Fibroblast of mammary gland (primary cell): Measurements from ENCODE around the gene UCP2.
A peak's percentile ranks its signal among the peaks of the same experiment; 100 is the strongest.

Experiments
- DNase-seq: peaks from one replicate; pipeline ENCODE4 v3.0.0-alpha.2; 2010; ENCODE audit warnings: low read depth
- H3K4me3 ChIP-seq: 2 replicates; pipeline ENCODE4 v1.5.1; 2011; ENCODE audit warnings: low read depth, mild to moderate bottlenecking, low read length, moderate library complexity; ENCODE audit not compliant: control insufficient read depth
- TF ChIP-seq, protein P1 (sequence below): conservative IDR thresholded peaks from 2 replicates; pipeline ENCODE4 v1.5.1; 2011; ENCODE audit warnings: low read depth, low read length, inconsistent platforms; ENCODE audit not compliant: control insufficient read depth, insufficient read depth

UCP2 gene

DNA sequence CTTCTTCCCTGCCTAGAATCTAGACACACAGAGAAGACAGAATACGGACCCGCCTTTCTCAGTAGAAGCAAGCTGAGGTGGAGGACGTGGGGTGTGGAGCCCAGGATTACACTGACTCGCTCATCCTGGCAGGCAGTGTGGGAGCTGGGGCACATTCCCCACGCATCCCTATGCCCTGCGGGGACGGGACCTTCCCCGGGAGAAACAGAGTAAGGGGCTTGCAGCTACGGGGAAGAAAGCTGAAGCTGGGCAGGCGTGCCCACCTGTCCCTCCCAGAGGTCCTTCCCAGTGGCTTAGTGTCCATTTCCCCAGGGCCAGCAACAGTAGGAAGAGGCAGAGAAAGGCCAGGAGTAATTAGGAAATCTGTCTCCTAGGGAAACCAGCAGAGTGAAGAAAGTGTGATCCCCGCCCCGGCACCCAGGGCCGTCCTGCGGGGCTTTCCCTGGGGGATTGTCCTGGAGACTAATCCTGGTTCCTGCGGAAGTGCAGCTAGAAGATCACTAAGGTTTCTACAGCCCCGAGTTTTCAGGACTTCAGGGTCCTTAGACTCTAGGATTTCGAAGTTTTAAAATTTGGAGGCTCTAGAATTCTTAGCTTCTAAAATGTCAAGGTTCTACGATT, 24.0 kb downstream of the UCP2 start:
- TF ChIP-seq, protein P1, sequence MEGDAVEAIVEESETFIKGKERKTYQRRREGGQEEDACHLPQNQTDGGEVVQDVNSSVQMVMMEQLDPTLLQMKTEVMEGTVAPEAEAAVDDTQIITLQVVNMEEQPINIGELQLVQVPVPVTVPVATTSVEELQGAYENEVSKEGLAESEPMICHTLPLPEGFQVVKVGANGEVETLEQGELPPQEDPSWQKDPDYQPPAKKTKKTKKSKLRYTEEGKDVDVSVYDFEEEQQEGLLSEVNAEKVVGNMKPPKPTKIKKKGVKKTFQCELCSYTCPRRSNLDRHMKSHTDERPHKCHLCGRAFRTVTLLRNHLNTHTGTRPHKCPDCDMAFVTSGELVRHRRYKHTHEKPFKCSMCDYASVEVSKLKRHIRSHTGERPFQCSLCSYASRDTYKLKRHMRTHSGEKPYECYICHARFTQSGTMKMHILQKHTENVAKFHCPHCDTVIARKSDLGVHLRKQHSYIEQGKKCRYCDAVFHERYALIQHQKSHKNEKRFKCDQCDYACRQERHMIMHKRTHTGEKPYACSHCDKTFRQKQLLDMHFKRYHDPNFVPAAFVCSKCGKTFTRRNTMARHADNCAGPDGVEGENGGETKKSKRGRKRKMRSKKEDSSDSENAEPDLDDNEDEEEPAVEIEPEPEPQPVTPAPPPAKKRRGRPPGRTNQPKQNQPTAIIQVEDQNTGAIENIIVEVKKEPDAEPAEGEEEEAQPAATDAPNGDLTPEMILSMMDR: no peak
- no peak for DNase-seq
- H3K4me3 ChIP-seq: no peak overlapping the region

DNA sequence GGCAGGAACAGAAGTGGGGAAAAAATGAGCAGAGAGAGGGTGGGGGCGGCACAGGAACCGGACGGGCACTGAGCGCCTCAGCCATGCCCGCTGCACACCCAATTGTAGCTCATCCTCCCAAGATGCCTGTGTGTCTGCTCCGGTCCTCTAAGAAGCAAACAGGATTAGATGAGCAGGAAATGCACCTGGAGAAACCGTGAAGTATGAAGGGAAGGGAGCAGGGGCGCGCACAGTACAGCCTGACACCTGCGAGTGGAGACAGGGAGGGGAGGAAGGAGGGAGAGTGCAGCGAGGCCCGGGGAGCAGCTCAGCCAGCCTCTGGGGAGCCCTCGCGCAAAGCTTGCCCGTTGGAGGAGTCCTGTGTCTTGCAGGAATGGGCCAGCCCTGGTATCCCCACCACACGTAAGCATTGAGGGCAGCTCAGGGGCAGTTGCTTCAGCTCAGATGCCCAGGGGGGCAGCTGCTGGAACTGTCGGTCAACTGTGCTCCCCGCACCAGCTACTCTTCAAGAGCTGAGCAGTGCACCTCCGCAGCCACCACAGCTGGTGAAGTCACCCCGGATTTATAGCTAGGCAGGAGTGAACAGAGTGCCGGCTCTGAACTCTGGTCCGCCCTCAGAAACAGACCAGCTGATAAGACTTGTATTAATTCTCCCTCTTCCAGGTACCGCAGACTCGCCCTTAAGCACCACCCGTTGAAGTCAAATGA, 24.8 kb downstream of the UCP2 start:
- TF ChIP-seq, protein P1: no peak
- DNase-seq: no peak
- no peak overlapping the region for H3K4me3 ChIP-seq

DNA sequence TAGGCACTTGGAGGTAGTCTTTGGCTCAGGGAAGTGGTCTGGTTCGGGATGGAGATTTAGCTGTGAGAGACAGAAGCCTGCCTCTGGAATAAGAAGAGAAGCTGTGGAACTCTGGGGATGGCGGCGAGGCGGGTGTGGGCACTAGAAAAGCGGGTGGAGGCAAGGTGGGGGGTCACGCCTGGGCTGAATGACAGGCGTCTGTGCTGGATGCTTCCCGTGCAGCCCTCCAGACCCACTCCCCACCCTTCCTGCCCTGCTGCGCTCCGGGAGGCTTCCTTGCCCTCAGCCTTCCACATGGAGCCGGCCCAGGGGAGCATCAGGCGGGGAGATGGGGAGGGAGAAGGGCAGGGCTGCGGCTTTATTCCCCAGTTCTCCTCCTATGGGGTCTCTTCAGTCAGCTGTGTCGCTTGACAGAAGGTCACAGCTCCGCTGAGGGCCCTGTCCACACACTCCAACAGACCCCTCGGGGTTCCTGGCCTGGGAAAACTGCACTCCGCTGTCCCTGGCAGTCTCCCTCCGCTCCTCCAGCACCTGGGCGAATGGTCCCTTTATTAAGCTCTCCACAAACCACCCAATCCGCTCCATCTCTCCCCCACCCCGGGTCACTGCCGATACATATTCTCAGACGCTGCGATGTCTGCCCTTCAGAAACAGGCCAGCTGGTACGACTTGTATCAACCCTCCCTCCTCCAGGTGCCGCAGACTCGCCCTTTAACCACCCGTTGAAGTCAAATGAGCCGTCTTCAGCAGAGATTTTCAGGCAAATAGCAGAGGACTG, 25.6 kb downstream of the UCP2 start:
- TF ChIP-seq, protein P1: no peak
- no peak overlapping the region for H3K4me3 ChIP-seq
- DNase-seq: no peak

DNA sequence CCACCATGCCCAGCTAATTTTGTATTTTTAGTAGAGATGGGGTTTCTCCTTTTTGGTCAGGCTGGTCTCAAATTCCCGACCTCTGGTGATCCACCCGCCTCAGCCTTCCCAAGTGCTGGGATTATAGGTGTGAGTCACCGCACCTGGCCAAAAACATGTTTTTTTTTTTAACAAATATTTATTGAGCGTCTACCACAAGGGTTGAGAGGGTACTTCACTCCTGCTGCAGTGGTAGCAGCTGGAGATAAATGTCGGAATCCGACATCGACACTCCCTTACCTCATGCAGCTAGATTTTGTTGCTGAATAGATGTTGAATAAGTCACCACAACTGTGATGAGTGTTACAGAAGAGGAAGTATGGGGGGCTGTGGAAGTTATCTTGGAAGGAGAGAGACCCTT, 30.8 kb downstream of the UCP2 start:
- DNase-seq: no peak
- no peak overlapping the region for H3K4me3 ChIP-seq
- TF ChIP-seq, protein P1: no peak

DNA sequence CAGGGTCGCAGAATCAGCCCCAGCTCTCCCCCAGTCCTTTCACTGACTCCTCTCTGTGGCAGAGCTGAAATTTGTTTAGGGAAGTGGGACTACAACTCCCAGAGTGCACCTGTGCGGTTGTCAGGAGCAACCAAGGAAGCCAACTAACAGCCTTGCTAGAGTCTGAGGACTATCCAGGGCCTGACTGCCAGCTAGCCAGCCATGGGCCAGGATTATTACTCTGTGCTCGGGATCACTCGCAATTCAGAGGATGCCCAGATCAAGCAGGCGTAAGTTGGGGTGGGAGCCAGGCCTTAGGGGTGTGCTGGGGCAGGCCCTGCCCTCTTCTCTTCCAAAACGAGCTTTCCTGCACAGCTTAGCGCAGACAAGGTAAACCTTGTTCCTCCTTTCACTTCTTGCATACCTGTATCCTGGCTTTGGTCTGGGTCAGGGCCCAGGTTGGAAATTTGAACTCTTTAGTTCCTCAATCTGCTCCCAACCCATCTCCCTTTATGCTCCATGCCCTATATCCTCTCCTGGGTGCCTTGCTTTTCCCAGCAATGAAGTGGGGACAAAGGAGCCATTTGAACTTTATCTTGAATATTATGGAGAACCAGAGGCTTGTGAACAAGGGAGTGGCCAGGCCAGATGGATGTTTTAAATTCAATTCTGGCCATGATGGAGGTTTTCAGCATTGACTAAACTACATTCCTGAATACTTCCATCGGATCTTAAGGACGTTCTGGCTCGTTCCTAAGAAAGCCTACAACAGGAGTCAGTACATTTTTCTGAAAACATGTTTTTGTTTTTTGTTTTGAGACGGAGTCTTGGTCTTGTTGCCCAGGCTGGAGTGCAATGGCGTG, 31.6 kb downstream of the UCP2 start, which contains the start of gene DNAJB13:
Gene DNAJB13 (plus strand): TSS at position 158 of the 842 bp plus-strand sequence. CDS start 44 bp downstream, at position 202.
- peak; percentile 44 for DNase-seq
- TF ChIP-seq, protein P1: no peak
- H3K4me3 ChIP-seq: no peak within 1 kb of the TSS

DNA sequence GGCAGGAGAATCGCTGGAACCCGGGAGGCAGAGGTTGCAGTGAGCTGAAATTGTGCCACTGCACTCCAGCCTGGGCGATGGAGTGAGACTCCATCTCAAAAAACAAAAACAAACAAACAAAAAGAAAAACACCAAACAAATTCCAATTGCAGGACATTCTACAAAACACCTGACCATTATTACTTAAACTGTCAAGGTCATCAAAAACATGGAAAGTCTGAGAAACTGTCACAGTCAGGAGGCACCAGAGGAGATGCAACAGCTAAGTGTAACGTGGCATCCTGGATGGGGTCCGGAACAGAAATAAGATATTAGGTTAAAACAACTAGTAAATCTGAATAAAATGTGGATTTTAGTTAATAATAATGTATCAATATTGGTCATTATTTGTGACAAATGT, 32.7 kb downstream of the UCP2 start:
- DNase-seq: no peak
- TF ChIP-seq, protein P1: no peak
- no peak overlapping the region for H3K4me3 ChIP-seq
